Gastroesophageal sphincter (tissue), 4 donors: ENCODE data around the gene DUOXA1. TPM values are rescaled to one million over a fixed set of nuclear protein-coding genes. Genes with fewer than 3 reads are reported as not detected.
"Not testable (repeated sequence)": the region's sequence is repeated elsewhere in the genome, so short reads cannot be mapped to it uniquely, and the experiment has no call there.

Experiments used
- ATAC-seq: fragments of 150-250 bp; one replicate; pipeline ENCODE4 v1.9.1; 2016; ENCODE audit warnings: mild to moderate bottlenecking, moderate library complexity
- H3K27ac ChIP-seq, 4 donors: fragments of 200-600 bp; sonication (generic) in 3 of 4; 1 replicate in 3 of 4; 2 replicates in 1 of 4; pipeline ENCODE4 v1.5.1; 2016 to 2019
- H3K27me3 ChIP-seq: fragments of 200-600 bp; sonication (generic); one replicate; pipeline ENCODE4 v1.5.1; 2019
- H3K36me3 ChIP-seq, 2 donors: fragments of 200-600 bp; sonication (generic); one replicate each; pipeline ENCODE4 v1.5.1; 2019; ENCODE audit warnings: control low read depth in 1 of 2
- H3K4me1 ChIP-seq, 3 donors: fragments of 200-600 bp; sonication (generic); 1 replicate in 2 of 3; 2 replicates in 1 of 3; pipeline ENCODE4 v1.5.1; 2016 to 2019; ENCODE audit warnings: control low read depth in 2 of 3
- H3K4me3 ChIP-seq, 2 donors: fragments of 200-600 bp; sonication (generic); one replicate each; pipeline ENCODE4 v1.5.1; 2019; ENCODE audit warnings: mild to moderate bottlenecking in 1 of 2, moderate library complexity in 1 of 2
- H3K9me3 ChIP-seq, 3 donors: fragments of 200-600 bp; sonication (generic); one replicate each; pipeline ENCODE4 v1.5.1; 2017 to 2019; ENCODE audit warnings: control low read depth in 2 of 3
- CTCF ChIP-seq, 4 experiments: fragments of 200-600 bp in 2 of 4; fragments of 450-650 bp in 2 of 4; sonication (generic) in 1 of 4; IDR thresholded peaks; one replicate each; pipeline ENCODE4 v1.5.1; 2017 to 2019; ENCODE audit warnings: antibody characterized with exemption in 4 of 4, mild to moderate bottlenecking in 2 of 4, moderate library complexity in 2 of 4
- EP300 ChIP-seq: sonication (generic); formaldehyde crosslinking; IDR thresholded peaks from one replicate; pipeline ENCODE4 v1.6.1; 2017; ENCODE audit warnings: antibody characterized with exemption, mild to moderate bottlenecking
- POLR2A ChIP-seq, 2 donors: fragments of 450-650 bp; IDR thresholded peaks; one replicate each; pipeline ENCODE4 v1.6.1; 2017; ENCODE audit warnings: antibody characterized with exemption in 2 of 2, mild to moderate bottlenecking in 2 of 2, moderate library complexity in 1 of 2
- POLR2AphosphoS5 ChIP-seq: sonication (generic); formaldehyde crosslinking; IDR thresholded peaks from one replicate; pipeline ENCODE4 v1.6.1; 2017; ENCODE audit warnings: antibody characterized with exemption
- WGBS, 2 donors: methylation state at CpG; one replicate each; pipeline ENCODE4 v1.1.5; 2018; ENCODE audit warnings: low coverage in 1 of 2; 5-methylcytosine and 5-hydroxymethylcytosine counted together
- total RNA-seq, 4 donors: library from RNA; depleted of rRNA; stranded (reverse); fragments of >200 nt; gene quantifications; one replicate each; pipeline ENCODE4 v1.1.0, GENCODE V29; 2016

DUOXA1 gene
- total RNA-seq, 4 donors from 2014 or later: 0.67 to 1.7 (median 1.7) TPM; not detected in 1

- 73 to 85% methylated on average over 3 of the region's 3 CpGs for WGBS, 2 donors
- ATAC-seq: no peak
- Histone ChIP-seq H3K36me3 (no peaks in the 10 kb centered on the region), H3K27ac (no peak overlapping the region), H3K27me3 (peaks cover 22% of the 10 kb centered on the region), H3K9me3 (no peaks in the 10 kb centered on the region), H3K4me3 (no peak overlapping the region), H3K4me1 (no peaks in the 10 kb centered on the region)
- TF ChIP-seq POLR2AphosphoS5: no peak
- no peak for TF ChIP-seq EP300
- no peak for TF ChIP-seq CTCF (IDR thresholded peaks at IDR 0.05)
- no peak for TF ChIP-seq POLR2A (IDR thresholded peaks at IDR 0.05)
These were observed 45.5 kb downstream of the DUOXA1 start for GRCh38 chr15:45084163-45084562.

- H3K4me3 ChIP-seq: no peak overlapping the region
- ATAC-seq: no peak
- TF ChIP-seq CTCF (IDR thresholded peaks at IDR 0.05): no peak
- TF ChIP-seq EP300: no peak
- TF ChIP-seq POLR2A (IDR thresholded peaks at IDR 0.05): no peak
- no peak for TF ChIP-seq POLR2AphosphoS5
- H3K4me1 ChIP-seq: no peaks in the 10 kb centered on the region
- H3K27me3 ChIP-seq: peaks cover 17% of the 10 kb centered on the region
- no peak overlapping the region for H3K27ac ChIP-seq
- H3K36me3 ChIP-seq: no peaks in the 10 kb centered on the region
- no peaks in the 10 kb centered on the region for H3K9me3 ChIP-seq
These were observed 46.5 kb downstream of the DUOXA1 start for GRCh38 chr15:45083223-45083622.

GRCh38 chr15:45082412-45082811 is 47.3 kb downstream of the DUOXA1 start:
- not testable (repeated sequence) for H3K36me3 ChIP-seq, H3K27ac ChIP-seq, H3K4me3 ChIP-seq, H3K9me3 ChIP-seq, H3K4me1 ChIP-seq, ATAC-seq
- peaks cover 13% of the 10 kb centered on the region for H3K27me3 ChIP-seq
- WGBS, 2 donors: 55 to 68% methylated on average over 2 to 5 of the region's 10 CpGs

- H3K36me3 ChIP-seq, H3K4me3 ChIP-seq, H3K4me1 ChIP-seq, ATAC-seq, H3K9me3 ChIP-seq, H3K27me3 ChIP-seq, H3K27ac ChIP-seq: not testable (repeated sequence)
- WGBS, 2 donors: no CpG with 5 or more reads among the region's 3 CpGs
These were observed 49.1 kb downstream of the DUOXA1 start for GRCh38 chr15:45080593-45080992.

- not testable (repeated sequence) for H3K4me3 ChIP-seq, H3K27ac ChIP-seq, H3K36me3 ChIP-seq, H3K4me1 ChIP-seq, H3K9me3 ChIP-seq, ATAC-seq, H3K27me3 ChIP-seq
- WGBS, 2 donors: 60 to 73% methylated on average over 3 of the region's 5 CpGs
These were observed 49.9 kb downstream of the DUOXA1 start for GRCh38 chr15:45079628-45080246.

GRCh38 chr15:45079201-45079600 is 50.5 kb downstream of the DUOXA1 start:
- WGBS, 2 donors: 67 to 83% methylated on average over 1 to 3 of the region's 5 CpGs
- not testable (repeated sequence) for H3K4me1 ChIP-seq, ATAC-seq, H3K4me3 ChIP-seq, H3K36me3 ChIP-seq, H3K9me3 ChIP-seq, H3K27ac ChIP-seq, H3K27me3 ChIP-seq

GRCh38 chr15:45077391-45077790 is 52.3 kb downstream of the DUOXA1 start:
- not testable (repeated sequence) for H3K27me3 ChIP-seq, H3K4me3 ChIP-seq, H3K27ac ChIP-seq, H3K36me3 ChIP-seq, H3K9me3 ChIP-seq, H3K4me1 ChIP-seq, ATAC-seq
- 50 to 100% methylated on average over 1 to 2 of the region's 2 CpGs for WGBS, 2 donors

GRCh38 chr15:45075440-45076320 is 54.0 kb downstream of the DUOXA1 start:
- not testable (repeated sequence) for H3K27me3 ChIP-seq, H3K4me1 ChIP-seq, H3K4me3 ChIP-seq, ATAC-seq, H3K36me3 ChIP-seq, H3K27ac ChIP-seq, H3K9me3 ChIP-seq
- WGBS, 2 donors: no CpG with 5 or more reads among the region's 9 CpGs

- not testable (repeated sequence) for ATAC-seq, H3K27ac ChIP-seq, H3K9me3 ChIP-seq, H3K27me3 ChIP-seq, H3K4me1 ChIP-seq, H3K4me3 ChIP-seq
- peaks cover 0 to 17% of the 10 kb centered on the region in 2 donors for H3K36me3 ChIP-seq
These were observed 56.1 kb downstream of the DUOXA1 start for GRCh38 chr15:45073602-45074001.

- peaks cover 0 to 23% of the 10 kb centered on the region in 2 donors for H3K36me3 ChIP-seq
- not testable (repeated sequence) for H3K4me3 ChIP-seq, H3K9me3 ChIP-seq, H3K27me3 ChIP-seq, H3K4me1 ChIP-seq, ATAC-seq, H3K27ac ChIP-seq
- 83% methylated on average over 1 of the region's 6 CpGs; no CpG with 5 or more reads in 1 of the 2 donors for WGBS, 2 donors
These were observed 59.7 kb downstream of the DUOXA1 start for GRCh38 chr15:45069942-45070360.
